Uterus (tissue), 4 donors: ENCODE measurements around the gene VAT1L. TPM values are rescaled to one million over a fixed set of nuclear protein-coding genes. Genes with fewer than 3 reads are reported as not detected.

Experiments
- DNase-seq, 2 donors: peaks; one replicate each; pipeline ENCODE4 v3.0.0-alpha.2; 2019 to 2020
- H3K27ac ChIP-seq, 2 donors: fragments of 200-600 bp; sonication (generic); 1 replicate in 1 of 2; 2 replicates in 1 of 2; pipeline ENCODE4 v1.5.1; 2016 to 2018
- H3K27me3 ChIP-seq, 2 donors: fragments of 200-600 bp; sonication (generic); one replicate each; pipeline ENCODE4 v1.5.1; 2018 to 2019; ENCODE audit warnings: control low read depth in 1 of 2
- H3K36me3 ChIP-seq, 2 donors: fragments of 200-600 bp; sonication (generic); one replicate each; pipeline ENCODE4 v1.5.1; 2019; ENCODE audit warnings: control low read depth in 1 of 2
- H3K4me1 ChIP-seq, 2 donors: fragments of 200-600 bp; sonication (generic); one replicate each; pipeline ENCODE4 v1.5.1; 2018 to 2019; ENCODE audit warnings: control low read depth in 1 of 2
- H3K4me3 ChIP-seq, 2 donors: fragments of 200-600 bp; sonication (generic); 1 replicate in 1 of 2; 2 replicates in 1 of 2; pipeline ENCODE4 v1.5.1; 2018 to 2019; ENCODE audit warnings: mild to moderate bottlenecking in 1 of 2
- H3K9me3 ChIP-seq, 2 donors: fragments of 200-600 bp; sonication (generic); one replicate each; pipeline ENCODE4 v1.5.1; 2019; ENCODE audit warnings: control low read depth in 1 of 2
- CTCF ChIP-seq, 4 experiments: fragments of 200-600 bp in 2 of 4; fragments of 450-650 bp in 2 of 4; sonication (generic) in 2 of 4; IDR thresholded peaks; one replicate each; pipeline ENCODE4 v1.5.1; 2016 to 2019; ENCODE audit warnings: antibody characterized with exemption in 4 of 4, mild to moderate bottlenecking in 2 of 4, moderate library complexity in 1 of 4
- POLR2A ChIP-seq, 2 donors: fragments of 450-650 bp; IDR thresholded peaks; one replicate each; pipeline ENCODE4 v1.6.1; 2016; ENCODE audit warnings: antibody characterized with exemption in 2 of 2, mild to moderate bottlenecking in 1 of 2, moderate library complexity in 1 of 2
- intact Hi-C: fragments of 100-400 bp; cut with DNase I; formaldehyde crosslinking; loops from one replicate; pipeline ENCODE4 v1.15.1; 2023; ENCODE audit warnings: low total_unique reads
- total RNA-seq, 4 donors: library from RNA; depleted of rRNA in 3 of 4; stranded (reverse); fragments of >200 nt in 3 of 4; gene quantifications; one replicate each; pipeline versions ENCODE4 v1.1.0 to v1.2.4, GENCODE V29; 2014 to 2023
- donor health status: DM: yes; HTN: yes; CAD: no.

VAT1L gene
- total RNA-seq, 4 donors from 2014 or later = 0.29 to 3.8 (median 1.7) TPM

- no peak overlapping the region for H3K27ac ChIP-seq
- intact Hi-C loops = no loop called here
- no peak overlapping the region for H3K4me3 ChIP-seq
- H3K27me3 ChIP-seq = no peaks in the 10 kb centered on the region
- H3K9me3 ChIP-seq = no peaks in the 10 kb centered on the region
- TF ChIP-seq CTCF (IDR thresholded peaks at IDR 0.05) = no peak
- no peak for TF ChIP-seq POLR2A (IDR thresholded peaks at IDR 0.05)
- no peak for DNase-seq
- no peaks in the 10 kb centered on the region for H3K36me3 ChIP-seq
- H3K4me1 ChIP-seq = no peaks in the 10 kb centered on the region
These were observed 94.0 kb downstream of the VAT1L start for GRCh38 chr16:77882358-77882757.

- no peak for DNase-seq
- intact Hi-C loops = no loop called here
- Histone ChIP-seq H3K4me1 (no peaks in the 10 kb centered on the region), H3K27me3 (no peaks in the 10 kb centered on the region), H3K36me3 (no peaks in the 10 kb centered on the region), H3K27ac (no peak overlapping the region), H3K4me3 (no peak overlapping the region), H3K9me3 (no peaks in the 10 kb centered on the region)
- no peak for TF ChIP-seq CTCF (IDR thresholded peaks at IDR 0.05)
- TF ChIP-seq POLR2A (IDR thresholded peaks at IDR 0.05) = no peak
These were observed 97.4 kb downstream of the VAT1L start for GRCh38 chr16:77885571-77886295.

- H3K36me3 ChIP-seq = no peaks in the 10 kb centered on the region
- no peaks in the 10 kb centered on the region for H3K27me3 ChIP-seq
- no peaks in the 10 kb centered on the region for H3K9me3 ChIP-seq
- no peak for TF ChIP-seq POLR2A (IDR thresholded peaks at IDR 0.05)
- TF ChIP-seq CTCF (IDR thresholded peaks at IDR 0.05) = no peak
- no peak for DNase-seq
- H3K4me1 ChIP-seq = no peaks in the 10 kb centered on the region
- intact Hi-C loops = no loop called here
- no peak overlapping the region for H3K4me3 ChIP-seq
- no peak overlapping the region for H3K27ac ChIP-seq
These were observed 100.5 kb downstream of the VAT1L start for GRCh38 chr16:77888871-77889270.

- Histone ChIP-seq H3K27me3 (no peaks in the 10 kb centered on the region), H3K4me3 (no peak overlapping the region), H3K9me3 (no peaks in the 10 kb centered on the region), H3K27ac (no peak overlapping the region), H3K36me3 (no peaks in the 10 kb centered on the region), H3K4me1 (no peaks in the 10 kb centered on the region)
- no peak for DNase-seq
- intact Hi-C loops = no loop called here
- TF ChIP-seq CTCF (IDR thresholded peaks at IDR 0.05) = no peak
- no peak for TF ChIP-seq POLR2A (IDR thresholded peaks at IDR 0.05)
These were observed 101.7 kb downstream of the VAT1L start for GRCh38 chr16:77890075-77890474.

GRCh38 chr16:77894162-77894561 is 105.8 kb downstream of the VAT1L start:
- Histone ChIP-seq H3K4me3 (no peak overlapping the region), H3K27ac (no peak overlapping the region), H3K27me3 (no peaks in the 10 kb centered on the region), H3K9me3 (no peaks in the 10 kb centered on the region), H3K4me1 (no peaks in the 10 kb centered on the region), H3K36me3 (no peaks in the 10 kb centered on the region)
- TF ChIP-seq CTCF (IDR thresholded peaks at IDR 0.05) = no peak
- TF ChIP-seq POLR2A (IDR thresholded peaks at IDR 0.05) = no peak
- DNase-seq = no peak
- intact Hi-C loops = no loop called here
